LNCAP (cell line): ENCODE measurements around the gene SYNDIG1.

ENCODE experiments used
- CTCF ChIP-seq: fragments of 450-650 bp; IDR thresholded peaks from 2 replicates; pipeline ENCODE4 v1.5.1; 2017; ENCODE audit warnings: mild to moderate bottlenecking

Gene SYNDIG1

DNA sequence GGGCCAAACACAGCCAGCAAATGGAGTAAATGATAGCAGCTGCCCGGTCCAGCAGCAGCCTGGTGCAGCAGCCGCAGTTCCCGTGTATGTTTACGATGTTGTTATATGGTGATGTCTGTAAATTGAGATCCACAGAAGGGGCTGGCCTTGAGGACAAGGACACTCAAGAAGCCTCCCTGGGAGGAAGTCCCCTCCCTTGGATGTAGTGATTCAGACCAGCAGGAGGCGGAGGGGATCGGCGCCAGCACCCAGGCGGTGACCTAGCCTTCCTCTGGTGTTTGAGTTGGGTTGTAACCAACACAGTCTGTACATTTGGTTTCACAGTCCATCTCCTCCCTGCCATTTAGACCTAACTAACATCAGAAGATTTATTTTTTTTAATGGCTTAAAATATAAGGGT lies 187.8 kb downstream of the SYNDIG1 start:
- TF ChIP-seq CTCF: peak; percentile 40; the same call in 1 of the 2 replicates

GRCh38 chr20:24657878-24658620 lies 188.6 kb downstream of the SYNDIG1 start:
- TF ChIP-seq CTCF: no peak

DNA sequence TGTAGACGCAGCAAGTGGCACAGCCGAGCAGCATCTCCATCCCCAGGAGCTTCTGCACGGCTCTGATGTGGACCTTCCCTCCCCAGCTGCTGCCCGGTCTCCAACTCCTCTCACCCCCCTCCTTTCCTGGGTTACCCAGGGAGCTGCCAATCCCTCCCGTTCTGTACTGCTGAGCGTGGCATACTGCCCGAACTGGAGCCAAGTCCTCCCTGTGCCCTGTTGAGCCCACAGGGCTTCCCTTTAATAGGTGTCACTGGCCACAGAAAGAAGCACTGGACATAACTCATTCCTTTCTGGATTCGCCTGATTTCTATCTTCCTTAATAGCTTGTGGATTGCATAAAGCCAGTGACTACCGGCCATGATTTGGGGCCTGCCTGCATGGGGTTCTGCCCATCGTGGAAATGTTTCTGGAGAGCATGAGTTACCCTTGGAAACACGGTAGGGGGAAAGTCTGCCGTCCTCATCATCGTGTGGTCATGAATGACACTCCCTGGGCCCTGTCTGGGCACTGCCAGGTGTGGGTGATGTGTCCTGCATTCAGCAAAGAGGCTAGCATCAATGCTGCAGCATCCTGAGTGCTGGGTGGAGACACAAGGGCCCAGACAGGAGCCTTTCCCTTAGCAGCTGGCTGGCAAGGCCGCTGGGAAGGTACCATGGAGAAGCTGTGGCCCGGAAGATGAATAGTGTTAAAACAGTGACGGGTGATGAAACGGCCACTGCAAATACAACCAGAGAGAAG lies 189.7 kb downstream of the SYNDIG1 start:
- no peak for TF ChIP-seq CTCF

- no peak for TF ChIP-seq CTCF
Observed at GRCh38 chr20:24659835-24660234, 190.4 kb downstream of the SYNDIG1 start.

DNA sequence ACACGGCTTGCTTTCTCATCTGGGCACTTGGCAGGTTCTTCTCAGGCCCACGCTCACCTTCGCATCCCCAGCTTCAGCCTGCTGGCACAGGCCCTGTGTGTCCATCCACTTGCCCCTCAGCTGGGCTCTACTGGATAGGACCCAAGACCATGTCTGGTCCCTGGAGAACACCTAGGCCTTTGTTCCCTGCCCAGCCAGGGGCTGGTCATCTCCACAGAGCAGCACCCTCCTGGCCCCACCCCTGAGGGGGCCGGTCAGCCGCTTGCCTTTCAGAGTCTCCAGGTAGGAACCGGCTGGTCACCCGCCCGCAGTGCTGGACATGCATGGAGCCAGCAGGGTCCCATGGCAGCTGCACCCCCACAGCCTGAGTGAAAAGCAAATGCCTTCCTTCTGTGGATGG lies 191.2 kb downstream of the SYNDIG1 start:
- TF ChIP-seq CTCF: no peak

DNA sequence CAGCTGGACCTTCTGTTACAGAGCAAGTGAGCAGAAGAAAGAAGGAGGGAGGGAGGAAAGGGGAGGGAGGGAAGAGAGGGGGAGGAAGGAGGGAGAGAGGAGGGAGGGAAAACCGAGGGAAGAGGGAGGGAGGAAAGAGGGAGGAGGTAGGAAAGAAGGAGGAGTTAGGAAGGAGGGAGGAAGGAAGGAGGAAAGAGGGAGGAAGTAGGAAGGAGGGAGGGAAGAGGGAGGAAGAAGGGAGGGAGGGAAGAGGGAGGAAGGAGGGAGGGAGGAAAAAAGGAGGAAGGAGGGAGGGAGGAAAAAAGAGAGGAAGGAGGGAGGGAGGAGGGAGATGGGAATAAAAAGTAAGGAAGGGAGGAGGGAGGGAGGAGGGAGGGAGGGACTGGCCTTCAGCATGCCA lies 191.8 kb downstream of the SYNDIG1 start:
- TF ChIP-seq CTCF: no peak

DNA sequence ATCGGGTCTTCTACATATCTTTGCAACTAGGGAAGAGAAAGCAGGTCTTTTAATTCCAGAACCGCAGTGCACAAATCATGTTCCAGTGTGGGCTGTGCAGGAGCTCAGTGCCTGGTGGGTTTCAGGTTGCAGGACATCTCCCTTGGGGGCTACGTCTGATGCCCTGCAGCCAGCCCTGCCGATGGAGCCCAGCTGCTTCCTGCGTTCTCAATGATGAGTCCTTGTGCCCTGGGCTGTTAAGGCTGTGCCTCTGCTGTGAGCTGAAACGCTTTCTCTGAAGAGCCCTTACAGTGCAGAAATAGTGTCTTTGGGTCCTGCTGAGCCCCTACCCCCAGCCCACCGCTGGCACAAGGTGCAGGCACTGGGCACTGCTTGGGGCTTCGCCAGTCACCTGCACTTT lies 192.9 kb downstream of the SYNDIG1 start:
- TF ChIP-seq CTCF: no peak
